ENCODE data around the gene GRXCR1.

DNA sequence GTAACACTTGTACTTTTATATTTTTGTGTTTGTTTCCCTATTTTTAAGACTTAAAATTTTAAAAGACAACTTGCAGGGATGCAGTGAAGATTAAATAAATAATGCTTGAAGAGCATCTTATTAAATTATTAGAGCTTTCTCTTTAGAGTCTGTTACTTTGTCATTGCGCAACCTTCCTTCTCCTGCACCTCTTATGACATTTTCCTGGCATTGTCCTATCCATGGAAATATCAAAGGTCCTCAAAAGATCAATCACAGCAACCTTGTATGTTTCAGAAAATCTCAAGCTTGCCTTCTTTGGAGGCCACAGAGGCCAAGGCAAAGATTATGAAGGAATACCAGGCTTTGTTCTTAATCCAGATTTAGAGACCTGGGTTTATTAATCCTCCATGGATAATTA lies 116.3 kb downstream of the GRXCR1 start:
- TF ChIP-seq, protein P1, sequence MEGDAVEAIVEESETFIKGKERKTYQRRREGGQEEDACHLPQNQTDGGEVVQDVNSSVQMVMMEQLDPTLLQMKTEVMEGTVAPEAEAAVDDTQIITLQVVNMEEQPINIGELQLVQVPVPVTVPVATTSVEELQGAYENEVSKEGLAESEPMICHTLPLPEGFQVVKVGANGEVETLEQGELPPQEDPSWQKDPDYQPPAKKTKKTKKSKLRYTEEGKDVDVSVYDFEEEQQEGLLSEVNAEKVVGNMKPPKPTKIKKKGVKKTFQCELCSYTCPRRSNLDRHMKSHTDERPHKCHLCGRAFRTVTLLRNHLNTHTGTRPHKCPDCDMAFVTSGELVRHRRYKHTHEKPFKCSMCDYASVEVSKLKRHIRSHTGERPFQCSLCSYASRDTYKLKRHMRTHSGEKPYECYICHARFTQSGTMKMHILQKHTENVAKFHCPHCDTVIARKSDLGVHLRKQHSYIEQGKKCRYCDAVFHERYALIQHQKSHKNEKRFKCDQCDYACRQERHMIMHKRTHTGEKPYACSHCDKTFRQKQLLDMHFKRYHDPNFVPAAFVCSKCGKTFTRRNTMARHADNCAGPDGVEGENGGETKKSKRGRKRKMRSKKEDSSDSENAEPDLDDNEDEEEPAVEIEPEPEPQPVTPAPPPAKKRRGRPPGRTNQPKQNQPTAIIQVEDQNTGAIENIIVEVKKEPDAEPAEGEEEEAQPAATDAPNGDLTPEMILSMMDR (IDR thresholded peaks at IDR 0.05), result no peak
- TF ChIP-seq POLR2A (IDR thresholded peaks at IDR 0.05; ENCODE audit: low read depth) (no peak), POLR2AphosphoS5 (IDR thresholded peaks at IDR 0.05) (no peak)
